Upper lobe of right lung (tissue), 1 donor: ENCODE measurements around the gene OR6B1. TPM values are rescaled to one million over a fixed set of nuclear protein-coding genes. Genes with fewer than 3 reads are reported as not detected.

Experiments
- ATAC-seq: fragments of 200-7000 bp; cut with Tn5 transposase; one replicate; pipeline ENCODE4 v1.9.1; 2020; ENCODE audit warnings: mild to moderate bottlenecking, moderate library complexity
- DNase-seq: peaks from one replicate; pipeline ENCODE4 v3.0.0-alpha.2; 2020
- H3K27ac ChIP-seq: fragments of 200-600 bp; one replicate; pipeline ENCODE4 v1.8.0; 2022
- H3K27me3 ChIP-seq: fragments of 200-600 bp; one replicate; pipeline ENCODE4 v1.8.0; 2022; ENCODE audit warnings: mild to moderate bottlenecking
- H3K36me3 ChIP-seq: fragments of 200-600 bp; one replicate; pipeline ENCODE4 v1.8.0; 2022
- H3K4me1 ChIP-seq: fragments of 200-600 bp; one replicate; pipeline ENCODE4 v1.8.0; 2022
- H3K4me3 ChIP-seq: fragments of 200-600 bp; one replicate; pipeline ENCODE4 v1.8.0; 2022; ENCODE audit warnings: mild to moderate bottlenecking
- H3K9me3 ChIP-seq: fragments of 200-600 bp; one replicate; pipeline ENCODE4 v1.8.0; 2022
- CTCF ChIP-seq: fragments of 200-600 bp; IDR thresholded peaks from one replicate; pipeline ENCODE4 v1.8.0; 2022; ENCODE audit warnings: antibody characterized with exemption
- intact Hi-C: fragments of 100-400 bp; cut with DNase I; formaldehyde crosslinking; loops from one replicate; pipeline ENCODE4 v1.11.0; 2022
- total RNA-seq: library from RNA; stranded (reverse); fragmentation: NEBNext Ultra II Directional; extraction: Animal tissue kit (Norgen Biotek cat#: 25700); gene quantifications from one replicate; pipeline ENCODE4 v1.2.1, GENCODE V29; 2021
- donor health status: DM: no; HTN: yes; CAD: no; lungs with severe emphysema.

The OR6B1 gene
- total RNA-seq, 1 donor from 2014 or later = not detected

GRCh38 chr7:144023171-144023827 lies 23.2 kb downstream of the OR6B1 start:
- DNase-seq (no peak), ATAC-seq (no peak)
- Histone ChIP-seq H3K27me3 (no peaks in the 10 kb centered on the region), H3K9me3 (no peaks in the 10 kb centered on the region), H3K4me1 (no peaks in the 10 kb centered on the region), H3K27ac (no peak overlapping the region), H3K4me3 (no peak overlapping the region), H3K36me3 (no peaks in the 10 kb centered on the region)
- TF ChIP-seq CTCF = no peak
- intact Hi-C loops = no loop called here

GRCh38 chr7:144024213-144024612 lies 24.1 kb downstream of the OR6B1 start:
- no peak for ATAC-seq
- intact Hi-C loops = no loop called here
- no peak for TF ChIP-seq CTCF
- Histone ChIP-seq H3K27me3 (no peaks in the 10 kb centered on the region), H3K36me3 (no peaks in the 10 kb centered on the region), H3K9me3 (no peaks in the 10 kb centered on the region), H3K4me1 (no peaks in the 10 kb centered on the region), H3K4me3 (no peak overlapping the region), H3K27ac (no peak overlapping the region)
- no peak for DNase-seq

GRCh38 chr7:144026203-144026883 lies 26.2 kb downstream of the OR6B1 start:
- ATAC-seq = no peak
- H3K9me3 ChIP-seq = no peaks in the 10 kb centered on the region

DNA sequence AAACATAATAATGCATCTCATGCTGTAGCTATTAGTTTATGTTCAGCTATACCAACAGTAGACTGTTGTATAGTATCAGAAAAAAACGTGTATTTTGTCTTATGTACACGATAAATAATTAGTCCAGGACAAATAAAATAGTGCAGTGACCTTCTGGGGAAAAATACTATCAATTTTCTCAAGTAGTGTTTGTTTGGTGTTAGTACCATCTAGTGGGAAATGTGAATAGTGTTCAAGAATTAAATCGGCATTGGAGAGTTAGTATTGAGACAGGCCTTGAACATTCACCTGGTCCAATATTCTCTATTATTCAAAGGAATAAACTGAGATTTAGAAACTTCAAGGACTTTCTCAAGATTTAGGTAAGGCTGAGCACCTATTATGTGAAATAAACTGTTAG lies 26.9 kb downstream of the OR6B1 start:
- no peaks in the 10 kb centered on the region for H3K9me3 ChIP-seq
- ATAC-seq (no peak), DNase-seq (no peak)
- intact Hi-C loops = no loop called here
- no peaks in the 10 kb centered on the region for H3K27me3 ChIP-seq
- no peaks in the 10 kb centered on the region for H3K4me1 ChIP-seq
- no peak overlapping the region for H3K4me3 ChIP-seq
- no peaks in the 10 kb centered on the region for H3K36me3 ChIP-seq
- H3K27ac ChIP-seq = no peak overlapping the region
- peak; percentile 33 for TF ChIP-seq CTCF

More at GRCh38 chr7:144026203-144026883, 26.2 kb downstream of the OR6B1 start:
- Histone ChIP-seq H3K27ac (no peak overlapping the region), H3K27me3 (no peaks in the 10 kb centered on the region), H3K36me3 (no peaks in the 10 kb centered on the region), H3K4me3 (no peak overlapping the region), H3K4me1 (no peaks in the 10 kb centered on the region)
- no peak for DNase-seq
- TF ChIP-seq CTCF = no peak
- intact Hi-C loops = no loop called here

DNA sequence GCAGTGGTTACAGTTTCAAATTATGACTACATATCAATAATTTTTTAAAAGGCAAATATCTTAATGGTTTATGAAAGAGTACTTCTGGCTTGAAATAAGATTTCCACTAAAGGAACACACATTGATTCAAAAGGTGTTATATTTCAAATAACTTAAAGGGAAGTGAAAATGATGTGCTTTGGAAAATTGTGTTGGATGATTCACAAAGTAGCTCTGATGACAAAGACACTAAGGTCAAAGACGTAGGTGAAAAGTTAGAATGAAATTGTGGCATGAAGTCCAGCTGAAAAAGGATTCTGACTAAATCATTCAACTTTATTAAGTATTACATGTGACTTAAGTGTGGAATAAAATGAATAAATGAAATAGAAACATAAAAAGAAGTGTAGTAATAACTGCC lies 27.9 kb downstream of the OR6B1 start:
- no peak overlapping the region for H3K27ac ChIP-seq
- intact Hi-C loops = no loop called here
- TF ChIP-seq CTCF = no peak
- no peaks in the 10 kb centered on the region for H3K36me3 ChIP-seq
- ATAC-seq = no peak
- H3K27me3 ChIP-seq = no peaks in the 10 kb centered on the region
- H3K9me3 ChIP-seq = no peaks in the 10 kb centered on the region
- no peak overlapping the region for H3K4me3 ChIP-seq
- DNase-seq = no peak
- H3K4me1 ChIP-seq = no peaks in the 10 kb centered on the region
